TTC549 (cell line): ENCODE results near the gene OAS1.

Experiments used
- FAIRE-seq: peaks from 2 replicates; lab custom pipeline; 2012; peaks lifted over from hg19 to GRCh38; lab: Jason Lieb, UNC

Gene OAS1

DNA sequence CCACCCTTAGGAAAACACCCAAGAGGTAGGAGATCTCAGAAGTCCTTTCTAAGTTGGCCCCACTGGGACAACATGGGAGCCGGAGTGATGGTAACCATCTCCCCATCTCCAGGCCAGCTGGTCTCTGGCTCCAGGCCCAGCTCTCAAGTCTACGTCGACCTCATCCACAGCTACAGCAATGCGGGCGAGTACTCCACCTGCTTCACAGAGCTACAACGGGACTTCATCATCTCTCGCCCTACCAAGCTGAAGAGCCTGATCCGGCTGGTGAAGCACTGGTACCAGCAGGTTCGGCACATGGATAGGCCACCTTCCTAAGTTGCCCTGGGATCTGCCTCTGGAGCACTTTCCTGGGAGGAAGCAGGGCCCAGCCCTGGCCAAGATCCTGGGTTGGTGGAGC lies 60.5 kb downstream of the OAS1 start:
- no peak for FAIRE-seq

DNA sequence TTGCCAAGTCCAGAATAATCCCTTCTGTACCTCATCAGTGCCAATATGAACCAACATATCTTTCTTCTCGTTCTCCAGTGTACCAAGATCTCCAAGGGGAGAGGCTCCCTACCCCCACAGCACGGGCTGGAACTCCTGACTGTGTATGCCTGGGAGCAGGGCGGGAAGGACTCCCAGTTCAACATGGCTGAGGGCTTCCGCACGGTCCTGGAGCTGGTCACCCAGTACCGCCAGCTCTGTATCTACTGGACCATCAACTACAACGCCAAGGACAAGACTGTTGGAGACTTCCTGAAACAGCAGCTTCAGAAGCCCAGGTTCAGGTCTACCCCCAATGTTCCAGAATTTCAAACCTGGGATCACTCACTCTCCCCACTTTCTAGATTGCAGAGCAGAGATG lies 61.1 kb downstream of the OAS1 start:
- no peak for FAIRE-seq
